HCT116 (cell line): ENCODE results near the gene DNMT3L. TPM values are rescaled to one million over a fixed set of nuclear protein-coding genes. Genes with fewer than 3 reads are reported as not detected.
"Not testable (repeated sequence)": the region's sequence is repeated elsewhere in the genome, so short reads cannot be mapped to it uniquely, and the experiment has no call there.

Experiments used
- ATAC-seq: fragments of 200-7000 bp; cut with Tn5 transposase; 2 replicates; pipeline ENCODE4 v1.9.1; 2020; ENCODE audit warnings: mild to moderate bottlenecking, moderate library complexity
- BruUV-seq: library from RNA; stranded (reverse); fragments of 400-500 nt; replicated peaks from 2 replicates; lab custom pipeline; 2021; lab: Mats Ljungman, UMichigan
- CTCF ChIA-PET: fragments of 300-600 bp; sonication (Branson Sonifier 250); formaldehyde crosslinking; loops from one replicate; lab custom pipeline; 2021; ENCODE audit warnings: antibody characterized with exemption; lab: Charles Lee
- POLR2A ChIA-PET: fragments of 300-600, 350-600 bp; sonication (Branson Sonifier 250); formaldehyde crosslinking; loops from one replicate; lab custom pipeline; 2021; ENCODE audit warnings: antibody characterized with exemption; lab: Charles Lee
- RAD21 ChIA-PET, 2 experiments: fragments of 300-600 bp; sonication (Branson Sonifier 250); formaldehyde crosslinking; loops; one replicate each; lab custom pipeline; 2023; ENCODE audit warnings: low total read pairs in 2 of 2; ENCODE audit not compliant: uncharacterized antibody in 2 of 2, unreplicated experiment in 2 of 2, low non-redundant PET in 1 of 2; lab: Charles Lee
- DNase-seq: peaks from one replicate; pipeline ENCODE4 v3.0.0-alpha.2; 2010; ENCODE audit warnings: low read depth, low spot score
- H2AFZ ChIP-seq: fragments of 200-600 bp; shearing (Covaris generic), sonication (generic); 2 replicates; pipeline ENCODE4 v1.6.1; 2017; ENCODE audit warnings: low read depth, mixed run types, mixed read lengths, antibody characterized with exemption, low read length; ENCODE audit not compliant: poor library complexity, severe bottlenecking
- H3K27ac ChIP-seq: 2 replicates; pipeline ENCODE4 v1.5.1; 2012; ENCODE audit warnings: low read depth, low read length
- H3K27me3 ChIP-seq: fragments of 200-600 bp; sonication (generic); 2 replicates; pipeline ENCODE4 v1.6.1; 2016; ENCODE audit warnings: mixed run types, low read length, mixed read lengths; ENCODE audit not compliant: insufficient read depth
- H3K36me3 ChIP-seq, 2 experiments: fragments of 200-500 bp in 1 of 2; fragments of 200-600 bp in 1 of 2; sonication (Bioruptor generic) in 1 of 2; sonication (generic) in 1 of 2; 2 replicates each; pipeline versions ENCODE4 v1.5.1 to v1.6.1; 2014 to 2016; ENCODE audit warnings: low read length in 2 of 2, inconsistent platforms in 1 of 2, mixed read lengths in 1 of 2, mixed run types in 1 of 2; ENCODE audit not compliant: insufficient read depth in 2 of 2, control insufficient read depth in 1 of 2
- H3K4me1 ChIP-seq, 2 experiments: fragments of 200-600 bp in 1 of 2; sonication (generic) in 1 of 2; 2 replicates each; pipeline versions ENCODE4 v1.5.1 to v1.6.1; 2012 to 2017; ENCODE audit warnings: low read length in 2 of 2, inconsistent platforms in 1 of 2, mild to moderate bottlenecking in 1 of 2, mixed read lengths in 1 of 2, mixed run types in 1 of 2, moderate library complexity in 1 of 2; ENCODE audit not compliant: insufficient read depth in 2 of 2, control insufficient read depth in 1 of 2
- H3K4me2 ChIP-seq: fragments of 200-600 bp; sonication (generic); 2 replicates; pipeline ENCODE4 v1.6.1; 2017; ENCODE audit warnings: mixed run types, low read length, mixed read lengths
- H3K4me3 ChIP-seq, 2 experiments: fragments of 200-600 bp in 1 of 2; sonication (generic) in 1 of 2; replicated peaks in 1 of 2; 2 replicates each; pipeline ENCODE4 v1.5.1; 2011 to 2016; ENCODE audit warnings: low read length in 2 of 2, control low read depth in 1 of 2, low read depth in 1 of 2, mild to moderate bottlenecking in 1 of 2, mixed read lengths in 1 of 2, mixed run types in 1 of 2
- H3K79me2 ChIP-seq: fragments of 200-600 bp; sonication (generic); 2 replicates; pipeline ENCODE4 v1.6.1; 2017; ENCODE audit warnings: mild to moderate bottlenecking, mixed run types, low read length, moderate library complexity, mixed read lengths; ENCODE audit not compliant: insufficient read depth
- H3K9ac ChIP-seq: fragments of 200-600 bp; sonication (generic); 2 replicates; pipeline ENCODE4 v1.6.1; 2016; ENCODE audit warnings: low read length, mixed read lengths
- H3K9me2 ChIP-seq: fragments of 200-600 bp; sonication (generic), shearing (Covaris generic); 2 replicates; pipeline ENCODE4 v1.6.1; 2017; ENCODE audit warnings: mixed run types, mild to moderate bottlenecking, moderate library complexity; ENCODE audit not compliant: insufficient read depth
- H3K9me3 ChIP-seq, 2 experiments: fragments of 200-500 bp in 1 of 2; fragments of 200-600 bp in 1 of 2; sonication (Bioruptor generic) in 1 of 2; sonication (generic) in 1 of 2; 2 replicates each; pipeline ENCODE4 v1.6.1; 2014 to 2017; ENCODE audit warnings: low read length in 2 of 2, mixed read lengths in 2 of 2, inconsistent platforms in 1 of 2, low read depth in 1 of 2, mild to moderate bottlenecking in 1 of 2, mixed run types in 1 of 2, moderate library complexity in 1 of 2; ENCODE audit not compliant: control insufficient read depth in 1 of 2, insufficient read depth in 1 of 2
- H4K20me1 ChIP-seq: fragments of 200-600 bp; sonication (generic), shearing (Covaris generic); 2 replicates; pipeline ENCODE4 v1.6.1; 2017; ENCODE audit warnings: mixed run types, mild to moderate bottlenecking, moderate library complexity; ENCODE audit not compliant: insufficient read depth
- intact Hi-C: fragments of 100-400 bp; cut with micrococcal nuclease; formaldehyde crosslinking; loops from 2 replicates; pipeline ENCODE4 v1.10.0; 2022
- total RNA-seq: library from RNA; stranded (reverse); gene quantifications from one replicate; pipeline ENCODE4 v1.2.1, GENCODE V29; 2021; ENCODE audit not compliant: unreplicated experiment

Gene DNMT3L
- total RNA-seq, 1 experiment from 2014 or later = not detected

GRCh38 chr21:44240353-44240752, 21.3 kb downstream of the DNMT3L start:
- CTCF ChIA-PET, DNase-seq, H3K9me3 ChIP-seq, H4K20me1 ChIP-seq, H3K4me2 ChIP-seq, POLR2A ChIA-PET, H3K27ac ChIP-seq, H3K79me2 ChIP-seq, H3K9me2 ChIP-seq, H3K4me3 ChIP-seq, RAD21 ChIA-PET, H2AFZ ChIP-seq, BruUV-seq, H3K4me1 ChIP-seq, H3K27me3 ChIP-seq, H3K36me3 ChIP-seq, intact Hi-C loops, H3K9ac ChIP-seq: not testable (repeated sequence)
- peak; percentile 67 for ATAC-seq

- H2AFZ ChIP-seq, H3K4me3 ChIP-seq, H3K9me2 ChIP-seq, ATAC-seq, H3K36me3 ChIP-seq, H3K27me3 ChIP-seq, BruUV-seq, intact Hi-C loops, H3K9me3 ChIP-seq, POLR2A ChIA-PET, H4K20me1 ChIP-seq, H3K4me1 ChIP-seq, H3K9ac ChIP-seq, H3K4me2 ChIP-seq, RAD21 ChIA-PET, H3K27ac ChIP-seq, CTCF ChIA-PET, DNase-seq, H3K79me2 ChIP-seq: not testable (repeated sequence)
These were observed 32.1 kb downstream of the DNMT3L start for GRCh38 chr21:44229561-44229960.

DNA sequence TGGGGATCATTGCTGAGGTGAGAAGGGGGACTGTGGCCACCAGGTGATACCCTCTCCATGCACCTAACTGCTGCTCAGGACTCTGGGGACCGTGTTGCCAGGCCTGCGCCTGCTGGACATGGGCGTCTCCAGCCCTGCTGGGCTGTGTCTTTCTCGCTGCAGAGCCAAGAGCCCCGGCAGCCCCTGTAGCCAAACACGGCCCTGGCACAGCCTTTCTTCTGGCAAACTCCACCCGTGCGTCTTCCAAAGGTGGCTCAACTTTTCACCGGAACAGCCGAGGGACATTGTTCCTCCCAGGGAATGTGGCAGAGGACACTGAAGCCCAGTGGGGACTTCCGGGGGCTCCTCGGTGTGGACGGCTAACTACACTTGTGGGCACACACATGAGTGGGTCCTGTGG, 33.6 kb downstream of the DNMT3L start:
- H3K4me1 ChIP-seq, H3K9me3 ChIP-seq, POLR2A ChIA-PET, intact Hi-C loops, RAD21 ChIA-PET, H4K20me1 ChIP-seq, H3K27ac ChIP-seq, BruUV-seq, H3K4me2 ChIP-seq, H3K36me3 ChIP-seq, H3K79me2 ChIP-seq, H3K27me3 ChIP-seq, CTCF ChIA-PET, H3K9ac ChIP-seq, H3K4me3 ChIP-seq, H3K9me2 ChIP-seq, ATAC-seq, H2AFZ ChIP-seq, DNase-seq: not testable (repeated sequence)

GRCh38 chr21:44227614-44228013, 34.1 kb downstream of the DNMT3L start:
- H4K20me1 ChIP-seq, RAD21 ChIA-PET, H3K36me3 ChIP-seq, CTCF ChIA-PET, H3K27ac ChIP-seq, H3K4me3 ChIP-seq, intact Hi-C loops, ATAC-seq, H3K79me2 ChIP-seq, H3K27me3 ChIP-seq, H3K4me1 ChIP-seq, H3K9ac ChIP-seq, H3K4me2 ChIP-seq, POLR2A ChIA-PET, BruUV-seq, DNase-seq, H3K9me2 ChIP-seq, H2AFZ ChIP-seq, H3K9me3 ChIP-seq: not testable (repeated sequence)

DNA sequence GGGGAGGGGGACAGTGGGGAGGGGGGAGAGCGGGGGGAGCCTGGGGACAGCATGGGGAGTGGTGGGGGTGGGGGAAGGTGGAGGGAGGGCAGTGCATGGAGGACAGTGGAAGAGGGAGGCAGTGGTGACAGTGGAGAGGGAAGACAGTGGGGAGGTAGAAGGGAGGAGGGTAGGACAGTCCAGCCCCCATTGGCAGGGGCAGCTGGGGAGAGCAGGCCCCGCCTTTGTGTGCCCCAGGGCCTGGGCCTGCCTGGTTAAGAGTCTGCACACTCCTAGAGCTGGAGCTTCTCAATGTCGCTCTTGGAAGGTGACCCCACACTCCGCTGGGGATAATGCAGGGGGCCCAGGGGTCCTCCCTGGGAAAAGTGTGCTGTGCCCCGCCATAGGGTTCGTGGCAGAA, 36.1 kb downstream of the DNMT3L start:
- H3K36me3 ChIP-seq, H3K4me3 ChIP-seq, BruUV-seq, H3K4me1 ChIP-seq, DNase-seq, POLR2A ChIA-PET, ATAC-seq, H2AFZ ChIP-seq, H3K9ac ChIP-seq, H3K9me2 ChIP-seq, H3K9me3 ChIP-seq, intact Hi-C loops, H3K27me3 ChIP-seq, H3K27ac ChIP-seq, H3K79me2 ChIP-seq, H3K4me2 ChIP-seq, CTCF ChIA-PET, RAD21 ChIA-PET, H4K20me1 ChIP-seq: not testable (repeated sequence)
